AG04450 (cell line): Measurements from ENCODE around the gene CYTL1. TPM values are rescaled to one million over a fixed set of nuclear protein-coding genes. Genes with fewer than 3 reads are reported as not detected.

Experiments
- CTCF ChIA-PET: fragments of 300-600, 350-600 bp; formaldehyde crosslinking; extraction: SDS; loops from one replicate; lab custom pipeline; 2022; ENCODE audit warnings: antibody characterized with exemption, inconsistent platforms; lab: Charles Lee
- POLR2A ChIA-PET: fragments of 350-600 bp; formaldehyde crosslinking; extraction: SDS; loops from one replicate; lab custom pipeline; 2021; ENCODE audit warnings: antibody characterized with exemption, inconsistent platforms; lab: Yijun Ruan, JAX
- DNase-seq: peaks from one replicate; pipeline ENCODE4 v3.0.0-alpha.2; 2011; ENCODE audit warnings: low read depth, low spot score
- H3K27ac ChIP-seq: one replicate; pipeline ENCODE4 v1.5.1; 2012; ENCODE audit warnings: low read depth, low read length, control low read depth
- H3K27me3 ChIP-seq: one replicate; pipeline ENCODE4 v1.6.0; 2012; ENCODE audit warnings: low read length; ENCODE audit not compliant: control insufficient read depth, insufficient read depth
- H3K4me3 ChIP-seq: 2 replicates; pipeline ENCODE4 v1.5.1; 2011; ENCODE audit warnings: mild to moderate bottlenecking, low read depth, low read length, control low read depth
- H3K9me3 ChIP-seq: 2 replicates; pipeline ENCODE4 v1.5.1; 2012; ENCODE audit warnings: low read length; ENCODE audit not compliant: control insufficient read depth, insufficient read depth
- CTCF ChIP-seq: IDR thresholded peaks from 2 replicates; pipeline ENCODE4 v1.5.1; 2011; ENCODE audit warnings: low read depth, low read length, control low read depth, inconsistent platforms
- polyA plus RNA-seq: library from polyadenylated mRNA; depleted of rRNA; stranded (reverse); fragments of >200 nt; gene quantifications from 2 replicates; pipeline ENCODE4 v1.2.3, GENCODE V29; 2011

The CYTL1 gene
- polyA plus RNA-seq, 1 experiment = 30.0 TPM

- H3K4me3 ChIP-seq = no peak overlapping the region
- TF ChIP-seq CTCF = no peak
- no peaks in the 10 kb centered on the region for H3K9me3 ChIP-seq
- peaks cover 4% of the 10 kb centered on the region for H3K27me3 ChIP-seq
- CTCF ChIA-PET = no interaction called here
- no peak overlapping the region for H3K27ac ChIP-seq
- no peak for DNase-seq
- POLR2A ChIA-PET = no interaction called here
Observed at GRCh38 chr4:4985036-4985435, 34.2 kb downstream of the CYTL1 start.

DNA sequence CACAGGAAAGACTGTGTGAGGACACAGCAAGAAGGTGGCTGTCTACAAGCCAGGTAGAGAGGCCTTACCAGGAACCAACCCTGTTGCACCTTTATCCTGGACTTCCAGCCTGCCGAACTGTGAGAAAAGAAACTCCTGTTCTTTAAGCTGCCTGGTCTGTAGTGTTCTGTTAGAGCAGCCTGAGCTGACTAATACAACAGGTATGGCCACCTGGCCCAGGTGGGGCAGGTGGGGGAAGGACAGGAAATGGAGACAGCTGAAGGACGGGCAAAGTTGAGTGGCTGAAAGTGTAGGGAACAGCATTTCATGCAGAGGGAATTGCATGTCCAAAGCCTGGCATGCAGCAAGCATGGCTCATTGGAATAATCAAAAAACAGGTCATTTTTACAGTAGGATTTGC lies 35.1 kb downstream of the CYTL1 start:
- no peak for DNase-seq
- Histone ChIP-seq H3K27ac (no peak overlapping the region), H3K27me3 (peaks cover 4% of the 10 kb centered on the region), H3K4me3 (no peak overlapping the region), H3K9me3 (no peaks in the 10 kb centered on the region)
- POLR2A ChIA-PET = no interaction called here
- CTCF ChIA-PET = no interaction called here
- TF ChIP-seq CTCF = no peak

- H3K9me3 ChIP-seq = no peaks in the 10 kb centered on the region
- H3K27me3 ChIP-seq = peaks cover 4% of the 10 kb centered on the region
- no peak overlapping the region for H3K4me3 ChIP-seq
- CTCF ChIA-PET = no interaction called here
- no peak for DNase-seq
- no peak for TF ChIP-seq CTCF
- POLR2A ChIA-PET = no interaction called here
- H3K27ac ChIP-seq = no peak overlapping the region
Observed at GRCh38 chr4:4981827-4982226, 37.4 kb downstream of the CYTL1 start.

- ChIA-PET POLR2A (no interaction called here), CTCF (no interaction called here)
- H3K9me3 ChIP-seq = no peaks in the 10 kb centered on the region
- no peak overlapping the region for H3K27ac ChIP-seq
- TF ChIP-seq CTCF = no peak
- H3K27me3 ChIP-seq = peaks cover 4% of the 10 kb centered on the region
- DNase-seq = no peak
- H3K4me3 ChIP-seq = no peak overlapping the region
Observed at GRCh38 chr4:4981427-4981826, 37.8 kb downstream of the CYTL1 start.

GRCh38 chr4:4980621-4981230 lies 38.5 kb downstream of the CYTL1 start:
- peaks cover 4% of the 10 kb centered on the region for H3K27me3 ChIP-seq
- CTCF ChIA-PET = no interaction called here
- DNase-seq = no peak
- H3K27ac ChIP-seq = no peak overlapping the region
- no peak overlapping the region for H3K4me3 ChIP-seq
- no peak for TF ChIP-seq CTCF
- H3K9me3 ChIP-seq = no peaks in the 10 kb centered on the region
- POLR2A ChIA-PET = no interaction called here
